GM20000 (cell line): Measurements from ENCODE around the gene PITPNM3.

Experiments used
- DNase-seq: peaks from one replicate; pipeline ENCODE4 v3.0.0; 2012; ENCODE audit warnings: low spot score
- TF ChIP-seq, protein P1 (sequence below): IDR thresholded peaks from 2 replicates; pipeline ENCODE4 v1.5.1; 2012; ENCODE audit warnings: mild to moderate bottlenecking, control low read depth; ENCODE audit errors: extremely low read depth, missing control alignments

The PITPNM3 gene

DNA sequence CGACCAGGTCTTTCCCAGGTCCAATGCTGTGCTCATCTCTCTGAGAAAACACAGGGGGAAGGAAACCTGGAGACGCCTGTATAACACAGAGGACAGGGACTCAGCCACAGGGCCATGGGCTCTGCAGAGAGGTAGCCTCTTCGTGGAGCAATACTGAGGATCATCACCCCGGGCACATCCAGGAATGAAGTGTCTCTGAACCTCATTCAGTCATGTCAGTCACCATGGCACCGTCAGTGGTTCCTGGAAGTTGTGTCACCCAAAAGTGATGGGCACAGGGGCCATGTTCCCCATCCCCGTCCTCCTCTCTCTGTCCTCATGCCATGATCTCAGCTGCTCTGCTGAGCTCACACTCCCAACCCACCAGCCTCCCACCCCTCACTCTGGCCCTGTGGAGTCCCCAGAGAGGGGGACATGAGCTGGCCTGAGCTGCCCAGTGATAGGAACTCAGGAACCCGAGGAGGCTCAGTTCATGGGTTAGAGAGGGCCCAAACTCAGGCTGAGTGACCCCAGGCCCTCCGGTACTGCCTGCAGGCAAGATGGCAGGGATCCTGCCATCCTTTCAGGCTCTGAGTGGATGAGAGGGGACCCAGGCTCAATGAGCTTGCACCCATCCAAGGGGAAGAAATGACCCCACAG lies 53.4 kb downstream of the PITPNM3 start:
- TF ChIP-seq, protein P1, sequence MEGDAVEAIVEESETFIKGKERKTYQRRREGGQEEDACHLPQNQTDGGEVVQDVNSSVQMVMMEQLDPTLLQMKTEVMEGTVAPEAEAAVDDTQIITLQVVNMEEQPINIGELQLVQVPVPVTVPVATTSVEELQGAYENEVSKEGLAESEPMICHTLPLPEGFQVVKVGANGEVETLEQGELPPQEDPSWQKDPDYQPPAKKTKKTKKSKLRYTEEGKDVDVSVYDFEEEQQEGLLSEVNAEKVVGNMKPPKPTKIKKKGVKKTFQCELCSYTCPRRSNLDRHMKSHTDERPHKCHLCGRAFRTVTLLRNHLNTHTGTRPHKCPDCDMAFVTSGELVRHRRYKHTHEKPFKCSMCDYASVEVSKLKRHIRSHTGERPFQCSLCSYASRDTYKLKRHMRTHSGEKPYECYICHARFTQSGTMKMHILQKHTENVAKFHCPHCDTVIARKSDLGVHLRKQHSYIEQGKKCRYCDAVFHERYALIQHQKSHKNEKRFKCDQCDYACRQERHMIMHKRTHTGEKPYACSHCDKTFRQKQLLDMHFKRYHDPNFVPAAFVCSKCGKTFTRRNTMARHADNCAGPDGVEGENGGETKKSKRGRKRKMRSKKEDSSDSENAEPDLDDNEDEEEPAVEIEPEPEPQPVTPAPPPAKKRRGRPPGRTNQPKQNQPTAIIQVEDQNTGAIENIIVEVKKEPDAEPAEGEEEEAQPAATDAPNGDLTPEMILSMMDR = no peak
- DNase-seq = no peak

DNA sequence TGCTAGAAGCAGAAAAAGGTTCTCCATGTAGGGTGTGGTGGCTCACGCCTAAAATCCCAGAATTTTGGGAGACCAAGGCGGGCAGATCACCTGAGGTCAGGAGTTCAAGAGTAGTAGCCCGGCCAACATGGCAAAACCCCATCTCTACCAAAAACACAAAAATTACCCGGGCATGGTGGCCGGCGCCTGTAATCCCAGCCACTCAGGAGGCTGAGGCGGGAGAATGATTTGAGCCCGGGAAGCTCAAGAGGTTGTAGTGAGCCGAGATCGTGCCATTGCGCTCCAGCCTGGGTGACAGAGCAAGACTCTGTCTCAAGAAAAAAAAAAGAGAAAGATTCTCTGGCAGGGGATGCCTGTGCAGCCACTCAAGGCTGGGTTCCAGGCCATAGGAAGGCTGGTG lies 54.2 kb downstream of the PITPNM3 start:
- no peak for DNase-seq
- TF ChIP-seq, protein P1 = no peak

DNA sequence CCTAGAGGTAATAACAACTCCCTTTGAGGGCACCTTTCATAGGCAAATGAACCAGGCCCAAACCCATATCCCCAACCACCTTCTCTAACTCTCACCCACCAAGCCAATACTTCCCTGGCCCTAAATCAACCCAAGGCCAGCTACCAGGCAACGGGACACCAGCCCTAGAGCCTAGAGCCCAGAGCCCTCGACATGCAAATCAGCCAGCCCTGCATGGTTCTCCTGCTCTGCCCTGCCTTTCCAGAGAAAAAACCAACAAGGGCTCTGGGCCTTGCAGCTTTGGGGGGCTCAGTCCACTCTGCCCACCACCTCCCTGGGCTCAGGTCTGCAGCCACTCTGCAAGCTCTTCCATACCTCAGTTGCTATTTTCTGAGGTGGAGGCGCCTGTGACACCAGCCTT lies 55.0 kb downstream of the PITPNM3 start:
- DNase-seq = no peak
- TF ChIP-seq, protein P1 = no peak

DNA sequence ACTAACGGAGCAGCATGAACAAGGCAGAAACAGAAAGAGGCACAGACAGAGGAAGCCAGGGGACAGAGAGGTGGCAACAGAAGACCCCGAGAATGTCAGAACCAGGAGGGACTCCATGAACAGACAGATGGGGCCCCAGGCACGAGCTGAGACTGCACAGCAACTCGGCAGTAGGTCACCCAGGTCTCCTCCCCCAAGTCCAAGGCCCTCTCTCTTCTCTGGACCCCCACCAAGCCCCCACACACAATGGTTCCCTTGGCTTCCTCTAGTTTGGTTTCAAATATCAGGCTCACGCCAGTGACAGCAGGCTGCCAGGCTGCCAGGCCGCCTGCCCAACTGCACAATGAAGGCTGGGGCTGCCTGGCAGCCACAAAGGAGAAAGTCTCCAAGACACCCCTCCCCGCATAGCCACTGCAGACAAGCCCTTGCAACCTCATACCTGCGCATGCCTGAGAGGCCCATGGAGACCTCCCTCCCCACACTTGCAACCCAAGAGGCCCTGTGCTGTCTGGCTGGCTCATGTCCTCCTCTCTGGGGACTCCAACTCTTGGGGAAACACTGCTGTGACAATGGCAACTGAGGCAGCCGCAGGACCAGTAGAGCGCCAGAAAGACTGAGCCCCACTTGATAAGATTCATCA lies 57.3 kb downstream of the PITPNM3 start:
- no peak for DNase-seq
- TF ChIP-seq, protein P1 = no peak

DNA sequence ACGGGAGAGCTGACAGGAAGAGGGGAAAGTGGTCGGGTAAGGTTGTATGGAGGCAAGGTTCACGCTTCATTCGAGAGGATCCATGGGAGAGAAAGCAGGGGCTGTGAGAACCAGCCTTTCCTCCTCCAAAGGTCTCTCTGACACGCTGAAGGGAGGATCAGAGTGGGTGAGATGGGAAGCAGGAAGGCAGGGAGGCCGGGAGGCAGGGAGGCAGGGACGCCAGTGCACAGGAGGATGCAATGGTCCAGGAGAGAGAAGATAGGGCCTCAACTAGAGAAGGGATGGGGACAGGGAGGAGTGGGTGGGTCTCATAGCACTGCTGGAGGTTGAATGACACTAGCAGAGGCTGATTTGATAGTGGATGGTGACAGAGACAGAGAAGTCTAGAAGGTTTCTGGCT lies 58.0 kb downstream of the PITPNM3 start:
- TF ChIP-seq, protein P1 = no peak
- DNase-seq = no peak

DNA sequence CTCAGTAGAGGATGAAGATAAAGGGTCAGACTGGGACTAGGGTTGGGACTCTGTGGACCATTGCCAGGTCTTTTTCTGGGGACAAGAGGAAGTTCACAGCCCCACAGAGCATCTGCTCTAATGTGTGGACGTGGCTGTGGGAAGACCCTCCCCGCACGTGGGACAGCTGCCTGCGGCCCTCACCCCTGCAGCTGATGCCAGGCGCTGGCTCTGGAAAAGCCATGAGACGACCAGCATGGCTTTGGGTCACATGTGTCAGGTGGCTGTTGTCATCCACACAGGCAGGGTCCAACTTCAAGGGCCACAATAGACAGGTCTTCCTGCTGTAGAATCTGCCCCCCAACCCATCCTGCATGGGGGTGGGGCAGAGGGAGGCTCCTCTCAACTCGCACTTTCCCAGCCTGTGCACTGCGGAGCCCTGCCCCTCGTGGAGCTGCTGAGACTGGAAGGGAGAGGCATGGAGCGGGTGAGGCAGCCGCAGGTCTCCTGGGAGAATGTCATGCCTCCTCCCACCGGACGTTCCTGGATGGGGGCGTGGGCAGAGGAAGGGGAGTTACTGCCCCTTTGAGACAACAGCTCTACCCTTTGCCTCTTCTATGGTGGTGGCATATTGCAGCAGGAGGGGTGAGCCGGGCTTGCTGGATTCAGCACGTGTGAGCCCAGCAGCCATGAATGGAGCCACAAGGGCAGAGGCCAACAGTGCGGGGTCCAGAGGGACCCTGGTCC lies 58.7 kb downstream of the PITPNM3 start:
- TF ChIP-seq, protein P1 = no peak
- no peak for DNase-seq
